Neural progenitor cell (in vitro differentiated cells): ENCODE measurements around the gene ORC2.

Source experiments
- CTCF ChIP-seq: fragments of 200-600 bp; sonication (generic); IDR thresholded peaks from 2 replicates; pipeline ENCODE4 v1.5.1; 2017; ENCODE audit warnings: antibody characterized with exemption, mild to moderate bottlenecking
- EZH2 ChIP-seq: fragments of 200-600 bp; sonication (generic); IDR thresholded peaks from 2 replicates; pipeline ENCODE4 v1.6.1; 2017; ENCODE audit warnings: antibody characterized with exemption, mild to moderate bottlenecking, moderate library complexity

- no peak for TF ChIP-seq CTCF
- TF ChIP-seq EZH2, result no peak
Measured at GRCh38 chr2:200939832-200940231, 23.6 kb downstream of the ORC2 start.
